ENCODE data around the gene RLBP1.

Gene RLBP1

DNA sequence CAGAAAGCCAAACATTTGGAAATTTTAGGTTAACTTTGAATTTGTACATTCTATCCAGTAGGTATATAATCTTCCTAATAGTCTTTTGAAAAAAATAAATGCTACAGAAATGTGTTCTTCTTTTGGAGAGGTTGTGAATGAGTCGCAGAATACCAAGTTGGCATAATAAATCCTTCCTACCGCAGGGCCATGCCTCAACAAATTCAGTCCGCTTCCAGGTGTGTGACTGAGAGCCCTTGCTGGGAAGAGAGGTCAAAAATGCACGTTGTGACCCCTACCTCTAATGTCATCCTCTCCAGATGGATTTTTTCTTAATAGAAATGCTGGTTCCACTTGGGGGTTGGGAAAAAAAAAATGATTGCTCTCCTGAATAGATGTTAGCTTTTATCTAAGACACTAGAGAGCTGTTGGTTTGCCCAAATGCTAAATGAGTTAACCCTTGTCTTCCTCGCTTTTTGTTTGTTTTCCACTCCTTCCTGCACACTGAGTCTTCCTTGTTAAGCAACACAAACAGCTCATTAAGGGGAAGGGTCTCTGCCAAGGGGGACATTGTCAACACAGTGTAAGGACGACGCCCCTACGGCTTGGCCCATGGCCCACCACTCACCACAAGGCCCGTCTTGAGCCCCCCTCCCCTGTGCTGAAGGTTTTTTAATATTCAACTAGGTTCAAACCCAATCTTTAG, 33.9 kb downstream of the RLBP1 start:
- TF ChIP-seq CTCF (IDR thresholded peaks at IDR 0.05; ENCODE audit: insufficient read depth, missing control alignments) = no peak
- FAIRE-seq = no peak
- no peak for DNase-seq (ENCODE audit: insufficient read length, low spot score)

GRCh38 chr15:89186803-89187202, 34.6 kb downstream of the RLBP1 start:
- no peak for DNase-seq (ENCODE audit: insufficient read length, low spot score)
- no peak for TF ChIP-seq CTCF (IDR thresholded peaks at IDR 0.05; ENCODE audit: insufficient read depth, missing control alignments)
- no peak for FAIRE-seq

DNA sequence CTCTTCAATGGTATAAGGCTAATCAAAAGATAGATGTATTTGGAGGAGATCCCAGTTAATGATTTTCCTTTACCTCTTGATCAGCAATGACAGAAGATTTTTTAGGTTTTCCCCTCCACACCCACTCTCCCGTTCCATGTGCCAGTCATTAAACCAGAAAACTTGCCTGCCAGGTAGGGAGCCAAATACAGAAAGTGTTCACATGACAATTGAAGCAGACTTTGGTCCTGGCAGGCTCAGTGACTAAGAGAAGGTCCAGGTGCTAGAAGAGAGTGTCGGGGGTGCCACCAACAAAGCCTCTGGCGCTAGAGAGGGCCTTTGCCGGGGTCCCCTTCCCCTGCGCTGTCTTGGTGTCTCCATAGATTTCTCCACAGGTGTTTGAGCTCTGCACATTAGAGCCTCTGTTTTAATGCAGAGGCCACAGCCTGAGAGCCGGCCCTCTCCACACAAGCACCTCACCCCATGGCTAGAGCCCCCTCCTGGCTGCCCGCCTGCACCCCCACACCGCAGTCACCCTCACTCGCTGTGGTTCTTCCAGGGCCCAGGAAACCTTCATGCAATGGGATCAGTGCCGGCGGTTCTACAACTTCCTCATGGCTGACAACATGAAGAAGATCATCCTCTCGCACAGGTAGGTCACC, 36.4 kb downstream of the RLBP1 start:
- no peak for DNase-seq (ENCODE audit: insufficient read length, low spot score)
- no peak for FAIRE-seq

GRCh38 chr15:89184357-89184756, 37.0 kb downstream of the RLBP1 start:
- FAIRE-seq (no peak), DNase-seq (ENCODE audit: insufficient read length, low spot score) (no peak)
- no peak for TF ChIP-seq CTCF (IDR thresholded peaks at IDR 0.05; ENCODE audit: insufficient read depth, missing control alignments)

More for the DNA sequence above, 36.4 kb downstream of the RLBP1 start:
- TF ChIP-seq CTCF (IDR thresholded peaks at IDR 0.05; ENCODE audit: insufficient read depth, missing control alignments) = no peak

- TF ChIP-seq CTCF (IDR thresholded peaks at IDR 0.05; ENCODE audit: insufficient read depth, missing control alignments) = no peak
- FAIRE-seq = no peak
- DNase-seq (ENCODE audit: insufficient read length, low spot score) = no peak
These were observed 41.2 kb downstream of the RLBP1 start for GRCh38 chr15:89179966-89180875.

DNA sequence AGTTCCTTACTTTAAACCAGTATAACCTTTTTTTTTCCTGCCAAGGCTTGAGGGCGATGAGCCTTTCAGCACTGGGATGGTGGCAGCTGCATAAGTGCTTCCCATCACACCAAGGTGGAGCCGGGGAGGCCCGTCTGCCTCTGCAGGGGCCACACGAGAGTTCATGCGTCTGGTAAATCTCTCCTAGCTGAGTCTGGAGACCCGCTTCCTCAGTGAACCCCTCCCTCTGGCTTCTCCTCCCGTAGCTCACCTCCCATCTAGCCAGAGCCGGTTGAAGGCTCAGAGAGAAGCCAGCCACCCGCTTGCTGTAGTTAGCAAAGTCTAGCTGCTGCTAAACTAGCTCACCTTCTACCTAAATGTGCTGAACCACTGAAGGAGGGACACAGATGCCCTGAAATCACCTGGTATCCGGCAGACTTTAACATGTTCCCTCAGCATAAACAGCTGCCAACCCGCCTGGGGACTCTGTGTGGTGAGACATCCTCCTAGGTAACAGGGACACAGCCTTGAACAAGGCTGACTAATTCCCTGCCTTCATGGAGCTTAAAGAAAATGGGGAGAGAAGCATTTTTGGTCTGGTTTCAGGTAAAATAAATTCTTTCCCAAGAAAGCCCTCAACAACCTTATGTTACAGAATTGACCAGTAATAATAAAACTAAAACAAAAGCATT, 42.9 kb downstream of the RLBP1 start:
- DNase-seq (ENCODE audit: insufficient read length, low spot score) = no peak
- FAIRE-seq = no peak
- TF ChIP-seq CTCF (IDR thresholded peaks at IDR 0.05; ENCODE audit: insufficient read depth, missing control alignments) = no peak
